Mononuclear cell (primary cell): ENCODE data around the gene NRIP1. TPM values are rescaled to one million over a fixed set of nuclear protein-coding genes. Genes with fewer than 3 reads are reported as not detected.
"Not testable (repeated sequence)": the region's sequence is repeated elsewhere in the genome, so short reads cannot be mapped to it uniquely, and the experiment has no call there.

Experiments
- H3K27me3 ChIP-seq: 2 replicates; pipeline ENCODE4 v1.6.0; 2011; ENCODE audit warnings: low read length, control low read depth; ENCODE audit not compliant: insufficient read depth
- H3K4me1 ChIP-seq: 2 replicates; pipeline ENCODE4 v1.5.1; 2011; ENCODE audit warnings: mild to moderate bottlenecking, low read length, control low read depth; ENCODE audit not compliant: insufficient read depth
- H3K4me3 ChIP-seq: 2 replicates; pipeline ENCODE4 v1.5.1; 2011; ENCODE audit warnings: mild to moderate bottlenecking, low read length, moderate library complexity
- H3K9me3 ChIP-seq: 2 replicates; pipeline ENCODE4 v1.5.1; 2011; ENCODE audit warnings: low read depth, mild to moderate bottlenecking, control low read depth, low read length
- total RNA-seq: library from RNA; depleted of rRNA; stranded (reverse); fragments of >200 nt; gene quantifications from one replicate; pipeline ENCODE4 v1.2.3, GENCODE V29; 2012

NRIP1 gene
- total RNA-seq, 1 donor = 151 TPM

DNA sequence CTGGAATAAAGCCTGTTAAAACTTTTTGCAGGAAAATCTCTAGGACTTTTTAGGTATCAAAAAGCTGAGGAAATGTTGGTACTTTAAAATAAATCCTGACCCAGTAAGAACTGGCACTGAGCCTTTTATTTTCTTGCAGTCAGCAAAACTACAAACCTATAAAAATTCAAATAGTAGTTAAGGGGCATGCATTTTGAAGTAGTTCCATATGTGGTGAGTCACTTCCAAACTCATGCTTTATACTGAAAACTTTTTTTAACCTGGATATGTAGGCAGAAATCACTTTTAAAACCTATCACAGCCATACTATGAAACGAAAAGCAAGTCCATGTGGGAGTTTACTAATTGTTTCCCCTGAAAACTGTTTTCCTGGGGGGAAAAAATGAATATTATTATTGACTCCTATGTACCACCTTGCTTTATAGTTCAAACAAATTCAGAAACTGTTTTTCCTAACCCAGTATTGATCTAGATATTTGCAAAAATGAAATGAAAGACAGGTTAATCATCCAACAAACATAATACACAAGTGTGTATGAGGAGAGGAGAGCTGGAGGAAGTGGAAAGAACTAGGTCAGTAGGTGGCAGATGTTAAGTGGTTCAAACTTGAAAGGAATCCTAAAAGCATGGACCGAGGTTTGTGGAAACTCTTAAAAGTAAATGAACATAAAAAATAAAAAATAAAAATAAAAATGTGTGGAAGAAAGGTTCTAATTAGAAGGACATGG, 30.5 kb downstream of the NRIP1 start:
- Histone ChIP-seq H3K9me3 (no peaks in the 10 kb centered on the region), H3K4me1 (peaks cover 2% of the 10 kb centered on the region), H3K27me3 (no peaks in the 10 kb centered on the region), H3K4me3 (no peak overlapping the region)

DNA sequence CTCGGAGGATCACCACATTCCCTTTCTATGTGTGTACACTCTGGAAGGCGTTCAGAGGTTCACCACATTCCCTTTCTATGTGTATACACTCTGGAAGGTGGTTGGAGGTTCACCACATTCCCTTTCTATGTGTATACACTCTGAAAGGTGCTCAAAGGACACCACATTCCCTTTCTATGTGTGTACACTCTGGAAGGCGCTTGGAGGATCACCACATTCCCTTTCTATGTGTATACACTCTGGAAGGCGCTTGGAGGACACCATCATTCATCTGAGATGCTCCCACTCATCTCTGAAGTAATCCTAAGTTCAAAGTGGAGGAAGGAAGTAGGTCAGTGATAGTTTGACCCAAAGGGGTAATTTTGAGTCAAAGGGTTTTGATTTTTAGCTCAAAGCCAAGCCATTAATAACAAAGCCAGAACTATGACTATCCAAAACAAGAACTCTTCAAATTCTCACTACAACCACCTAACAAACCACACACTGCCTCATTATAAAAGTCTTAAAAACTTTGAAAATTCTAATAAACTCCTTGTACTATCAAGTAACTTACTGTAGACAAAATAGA, 32.9 kb downstream of the NRIP1 start:
- H3K4me3 ChIP-seq = no peak overlapping the region
- no peaks in the 10 kb centered on the region for H3K9me3 ChIP-seq
- H3K27me3 ChIP-seq = no peaks in the 10 kb centered on the region
- H3K4me1 ChIP-seq = peaks cover 7% of the 10 kb centered on the region

DNA sequence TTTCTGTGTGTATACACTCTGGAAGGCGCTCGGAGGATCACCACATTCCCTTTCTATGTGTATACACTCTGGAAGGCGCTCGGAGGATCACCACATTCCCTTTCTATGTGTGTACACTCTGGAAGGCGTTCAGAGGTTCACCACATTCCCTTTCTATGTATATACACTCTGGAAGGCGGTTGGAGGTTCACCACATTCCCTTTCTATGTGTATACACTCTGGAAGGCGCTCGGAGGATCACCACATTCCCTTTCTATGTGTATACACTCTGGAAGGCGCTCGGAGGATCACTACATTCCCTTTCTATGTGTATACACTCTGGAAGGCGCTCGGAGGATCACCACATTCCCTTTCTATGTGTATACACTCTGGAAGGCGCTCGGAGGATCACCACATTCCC, 33.4 kb downstream of the NRIP1 start:
- not testable (repeated sequence) for H3K4me3 ChIP-seq, H3K4me1 ChIP-seq, H3K27me3 ChIP-seq, H3K9me3 ChIP-seq

DNA sequence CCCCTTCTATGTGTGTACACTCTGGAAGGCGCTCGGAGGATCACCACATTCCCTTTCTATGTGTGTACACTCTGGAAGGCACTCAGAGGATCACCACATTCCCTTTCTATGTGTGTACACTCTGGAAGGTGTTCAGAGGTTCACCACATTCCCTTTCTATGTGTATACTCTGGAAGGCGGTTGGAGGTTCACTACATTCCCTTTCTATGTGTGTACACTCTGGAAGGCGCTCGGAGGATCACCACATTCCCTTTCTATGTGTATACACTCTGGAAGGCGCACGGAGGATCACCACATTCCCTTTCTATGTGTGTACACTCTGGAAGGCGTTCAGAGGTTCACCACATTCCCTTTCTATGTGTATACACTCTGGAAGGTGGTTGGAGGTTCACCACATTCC, 33.9 kb downstream of the NRIP1 start:
- not testable (repeated sequence) for H3K9me3 ChIP-seq, H3K4me1 ChIP-seq, H3K27me3 ChIP-seq, H3K4me3 ChIP-seq

DNA sequence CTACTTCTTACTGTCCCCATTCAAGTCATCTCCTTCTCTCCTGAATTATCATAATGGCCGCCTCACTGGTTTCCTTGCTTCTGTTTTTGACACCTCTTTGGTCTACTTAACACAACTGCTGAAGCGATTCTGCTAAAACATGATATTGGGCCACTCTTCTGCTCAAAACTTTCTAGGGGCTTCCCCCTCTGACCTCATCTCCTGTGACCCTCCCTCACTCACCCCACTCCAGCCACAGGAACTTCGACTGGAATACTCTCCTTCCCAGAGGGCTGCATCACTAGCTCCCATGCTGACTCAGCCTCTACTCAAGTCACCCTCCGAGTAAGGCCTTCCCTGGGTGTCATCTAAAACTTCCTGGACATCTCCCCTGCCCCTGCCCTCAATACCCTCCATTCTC, 35.7 kb downstream of the NRIP1 start:
- H3K9me3 ChIP-seq = no peaks in the 10 kb centered on the region
- no peak overlapping the region for H3K4me3 ChIP-seq
- no peaks in the 10 kb centered on the region for H3K27me3 ChIP-seq
- H3K4me1 ChIP-seq = peaks cover 7% of the 10 kb centered on the region

- Histone ChIP-seq H3K4me1 (peaks cover 7% of the 10 kb centered on the region), H3K9me3 (no peaks in the 10 kb centered on the region), H3K27me3 (no peaks in the 10 kb centered on the region), H3K4me3 (no peak overlapping the region)
Measured at GRCh38 chr21:15028186-15028585, 36.6 kb downstream of the NRIP1 start.

GRCh38 chr21:15027056-15027455, 37.7 kb downstream of the NRIP1 start:
- no peaks in the 10 kb centered on the region for H3K9me3 ChIP-seq
- no peak overlapping the region for H3K4me3 ChIP-seq
- no peaks in the 10 kb centered on the region for H3K27me3 ChIP-seq
- H3K4me1 ChIP-seq = peaks cover 7% of the 10 kb centered on the region

GRCh38 chr21:15026370-15026769, 38.4 kb downstream of the NRIP1 start:
- Histone ChIP-seq H3K4me3 (no peak overlapping the region), H3K27me3 (no peaks in the 10 kb centered on the region), H3K9me3 (no peaks in the 10 kb centered on the region), H3K4me1 (peaks cover 7% of the 10 kb centered on the region)

- no peak overlapping the region for H3K4me3 ChIP-seq
- H3K9me3 ChIP-seq = no peaks in the 10 kb centered on the region
- no peaks in the 10 kb centered on the region for H3K27me3 ChIP-seq
- peaks cover under 1% of the 10 kb centered on the region for H3K4me1 ChIP-seq
Measured at GRCh38 chr21:15023776-15024175, 41.0 kb downstream of the NRIP1 start.

GRCh38 chr21:15022608-15023261, 42.1 kb downstream of the NRIP1 start:
- Histone ChIP-seq H3K9me3 (no peaks in the 10 kb centered on the region), H3K27me3 (no peaks in the 10 kb centered on the region), H3K4me3 (no peak overlapping the region), H3K4me1 (no peaks in the 10 kb centered on the region)

DNA sequence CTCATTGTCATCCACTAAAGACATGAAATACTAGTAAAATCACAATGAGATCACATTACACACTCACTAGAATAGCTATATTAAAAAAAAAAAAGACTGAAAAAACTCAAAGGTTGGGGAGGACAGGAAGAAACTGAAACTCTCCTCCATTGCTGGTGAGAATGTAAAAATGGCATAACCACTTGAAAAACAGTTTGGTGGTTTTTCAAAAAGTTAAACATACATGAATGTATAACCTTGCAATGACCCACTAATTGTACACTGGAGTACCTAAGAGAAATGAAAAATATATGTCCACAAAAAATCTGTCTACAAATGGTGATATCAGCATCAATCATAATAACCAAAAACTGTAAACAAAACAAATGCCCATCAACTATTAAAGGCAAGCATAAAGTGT, 44.0 kb downstream of the NRIP1 start:
- H3K9me3 ChIP-seq = no peaks in the 10 kb centered on the region
- H3K4me3 ChIP-seq = no peak overlapping the region
- no peaks in the 10 kb centered on the region for H3K4me1 ChIP-seq
- no peaks in the 10 kb centered on the region for H3K27me3 ChIP-seq

DNA sequence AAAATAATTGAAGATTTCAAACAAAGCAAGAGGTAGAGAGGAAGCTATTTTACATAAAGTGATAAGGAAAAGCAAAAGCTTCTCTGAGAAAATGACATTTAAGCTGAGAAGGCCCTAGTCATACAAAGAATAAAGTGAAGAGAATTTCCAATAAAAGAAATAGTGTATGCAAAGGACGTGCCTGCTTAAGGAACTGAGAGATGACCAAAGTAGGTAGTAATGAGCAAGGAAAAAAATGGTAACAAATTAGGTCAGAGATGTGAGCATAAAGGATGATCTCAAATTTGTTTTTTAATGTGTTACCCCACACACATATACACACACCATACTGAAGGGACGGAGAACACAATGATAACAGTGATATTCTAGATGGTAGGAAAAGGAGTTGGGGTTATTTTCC, 46.4 kb downstream of the NRIP1 start:
- Histone ChIP-seq H3K4me1 (no peaks in the 10 kb centered on the region), H3K9me3 (no peaks in the 10 kb centered on the region), H3K4me3 (no peak overlapping the region), H3K27me3 (no peaks in the 10 kb centered on the region)

DNA sequence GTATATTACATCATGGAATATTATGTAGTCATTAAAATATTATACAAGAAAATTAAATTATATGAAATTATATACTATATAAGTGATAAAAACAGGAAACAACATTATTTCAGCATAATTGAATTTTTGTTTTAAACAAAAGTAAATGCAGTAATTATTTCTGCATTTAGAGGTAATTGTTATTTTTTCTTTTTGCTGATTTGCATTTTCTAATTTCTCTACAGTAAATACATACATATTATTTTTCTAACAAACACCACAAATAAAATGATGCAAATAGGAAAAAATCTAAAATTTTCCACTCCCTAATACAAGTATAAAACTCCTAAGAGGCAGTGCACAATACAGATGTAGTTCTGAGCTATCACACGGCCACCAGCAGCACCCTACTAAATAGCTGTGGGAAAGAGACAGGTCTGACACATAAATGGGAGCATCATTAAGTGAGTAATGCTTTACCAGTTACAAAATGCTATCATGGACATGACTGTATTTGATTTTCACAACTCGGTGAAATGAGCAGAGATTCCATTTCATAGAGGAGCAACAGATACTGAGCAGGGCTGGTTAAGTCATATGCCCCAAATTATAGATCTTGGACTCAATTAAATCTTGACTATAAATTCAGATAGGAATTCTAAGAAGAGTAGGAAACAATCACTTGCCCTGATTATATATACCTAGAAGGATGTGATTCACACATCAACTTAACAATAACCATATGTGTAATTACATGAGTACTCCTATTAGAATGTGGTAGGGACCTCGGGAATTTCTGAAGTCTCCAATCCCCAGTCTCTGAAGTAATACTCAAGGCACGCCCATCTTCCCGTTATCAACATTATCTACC, 49.0 kb downstream of the NRIP1 start:
- Histone ChIP-seq H3K4me3 (no peak overlapping the region), H3K4me1 (no peaks in the 10 kb centered on the region), H3K27me3 (no peaks in the 10 kb centered on the region), H3K9me3 (no peaks in the 10 kb centered on the region)

GRCh38 chr21:15014221-15014620, 50.6 kb downstream of the NRIP1 start:
- H3K4me1 ChIP-seq = no peaks in the 10 kb centered on the region
- no peaks in the 10 kb centered on the region for H3K9me3 ChIP-seq
- H3K4me3 ChIP-seq = no peak overlapping the region
- H3K27me3 ChIP-seq = no peaks in the 10 kb centered on the region

- Histone ChIP-seq H3K4me3 (no peak overlapping the region), H3K27me3 (no peaks in the 10 kb centered on the region), H3K9me3 (no peaks in the 10 kb centered on the region), H3K4me1 (peaks cover under 1% of the 10 kb centered on the region)
Measured at GRCh38 chr21:15011967-15012366, 52.8 kb downstream of the NRIP1 start.
